Thyroid gland (tissue), 4 donors: ENCODE results near the gene CTIF.

Experiments used
- POLR2A ChIP-seq, 2 donors: fragments of 450-650 bp; IDR thresholded peaks; one replicate each; pipeline ENCODE4 v1.6.1; 2017; ENCODE audit warnings: antibody characterized with exemption in 2 of 2, mild to moderate bottlenecking in 2 of 2, moderate library complexity in 1 of 2
- TF ChIP-seq, protein P1 (sequence below), 6 experiments: fragments of 200-600 bp in 3 of 6; fragments of 450-650 bp in 3 of 6; sonication (generic) in 3 of 6; IDR thresholded peaks; one replicate each; pipeline ENCODE4 v1.5.1; 2016 to 2019; ENCODE audit warnings: antibody characterized with exemption in 6 of 6, mild to moderate bottlenecking in 2 of 6, inconsistent platforms in 1 of 6, moderate library complexity in 1 of 6

DNA sequence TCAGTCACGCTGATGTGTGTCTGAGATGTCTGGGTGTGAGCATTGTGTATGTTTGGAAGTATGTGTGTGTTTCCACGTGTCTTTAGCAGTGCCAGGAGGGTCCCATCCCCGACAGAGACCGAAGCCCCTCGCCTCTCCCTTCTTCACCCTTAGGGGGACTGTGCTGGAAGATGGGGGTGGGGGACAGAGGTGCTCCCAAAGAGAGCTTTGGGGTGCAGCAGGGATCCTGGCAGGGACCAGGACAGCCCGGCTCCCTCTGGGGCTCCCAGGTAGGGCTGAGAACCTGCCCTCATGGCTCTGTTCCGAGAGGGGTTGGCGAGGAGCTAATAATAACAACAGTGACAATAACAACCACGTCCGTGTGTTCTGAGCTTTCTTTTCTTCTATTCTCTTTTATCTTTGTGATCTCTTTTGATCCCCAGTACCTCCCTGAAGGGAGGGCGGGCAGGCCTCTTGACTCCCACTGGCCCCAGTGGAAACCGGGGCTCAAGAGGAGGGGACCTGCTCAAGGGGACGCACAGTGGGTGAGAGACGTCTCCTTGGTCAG, 354.3 kb downstream of the CTIF start:
- TF ChIP-seq POLR2A (IDR thresholded peaks at IDR 0.05), result no peak
- TF ChIP-seq, protein P1, sequence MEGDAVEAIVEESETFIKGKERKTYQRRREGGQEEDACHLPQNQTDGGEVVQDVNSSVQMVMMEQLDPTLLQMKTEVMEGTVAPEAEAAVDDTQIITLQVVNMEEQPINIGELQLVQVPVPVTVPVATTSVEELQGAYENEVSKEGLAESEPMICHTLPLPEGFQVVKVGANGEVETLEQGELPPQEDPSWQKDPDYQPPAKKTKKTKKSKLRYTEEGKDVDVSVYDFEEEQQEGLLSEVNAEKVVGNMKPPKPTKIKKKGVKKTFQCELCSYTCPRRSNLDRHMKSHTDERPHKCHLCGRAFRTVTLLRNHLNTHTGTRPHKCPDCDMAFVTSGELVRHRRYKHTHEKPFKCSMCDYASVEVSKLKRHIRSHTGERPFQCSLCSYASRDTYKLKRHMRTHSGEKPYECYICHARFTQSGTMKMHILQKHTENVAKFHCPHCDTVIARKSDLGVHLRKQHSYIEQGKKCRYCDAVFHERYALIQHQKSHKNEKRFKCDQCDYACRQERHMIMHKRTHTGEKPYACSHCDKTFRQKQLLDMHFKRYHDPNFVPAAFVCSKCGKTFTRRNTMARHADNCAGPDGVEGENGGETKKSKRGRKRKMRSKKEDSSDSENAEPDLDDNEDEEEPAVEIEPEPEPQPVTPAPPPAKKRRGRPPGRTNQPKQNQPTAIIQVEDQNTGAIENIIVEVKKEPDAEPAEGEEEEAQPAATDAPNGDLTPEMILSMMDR (IDR thresholded peaks at IDR 0.05), result no peak
